ENCODE measurements around the gene DNAJC1.

The DNAJC1 gene

DNA sequence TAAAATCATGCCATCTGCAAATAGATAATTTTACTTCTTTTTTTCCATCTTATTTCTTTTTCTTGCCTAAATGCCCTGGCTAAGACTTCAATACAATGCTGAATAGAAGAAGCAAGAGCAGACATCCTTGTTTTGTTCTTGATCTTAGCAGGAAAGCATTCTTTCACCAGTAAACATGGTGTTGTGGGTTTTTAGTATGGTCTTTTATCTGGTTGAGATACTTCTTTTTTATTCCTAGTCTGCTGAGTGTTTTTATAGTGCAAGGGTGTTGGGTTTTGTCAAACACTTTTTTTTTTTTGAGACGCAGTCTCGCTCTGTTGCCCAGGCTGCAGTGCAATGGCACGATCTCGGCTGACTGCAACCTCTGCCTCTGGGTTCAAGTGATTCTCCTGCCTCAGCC, 232.3 kb downstream of the DNAJC1 start:
- no peak for DNase-seq (ENCODE audit: extremely low read depth, low read depth)
- H3K4me3 ChIP-seq (replicated peaks; ENCODE audit: low read depth, low read length), result no peak overlapping the region
- TF ChIP-seq, protein P1, sequence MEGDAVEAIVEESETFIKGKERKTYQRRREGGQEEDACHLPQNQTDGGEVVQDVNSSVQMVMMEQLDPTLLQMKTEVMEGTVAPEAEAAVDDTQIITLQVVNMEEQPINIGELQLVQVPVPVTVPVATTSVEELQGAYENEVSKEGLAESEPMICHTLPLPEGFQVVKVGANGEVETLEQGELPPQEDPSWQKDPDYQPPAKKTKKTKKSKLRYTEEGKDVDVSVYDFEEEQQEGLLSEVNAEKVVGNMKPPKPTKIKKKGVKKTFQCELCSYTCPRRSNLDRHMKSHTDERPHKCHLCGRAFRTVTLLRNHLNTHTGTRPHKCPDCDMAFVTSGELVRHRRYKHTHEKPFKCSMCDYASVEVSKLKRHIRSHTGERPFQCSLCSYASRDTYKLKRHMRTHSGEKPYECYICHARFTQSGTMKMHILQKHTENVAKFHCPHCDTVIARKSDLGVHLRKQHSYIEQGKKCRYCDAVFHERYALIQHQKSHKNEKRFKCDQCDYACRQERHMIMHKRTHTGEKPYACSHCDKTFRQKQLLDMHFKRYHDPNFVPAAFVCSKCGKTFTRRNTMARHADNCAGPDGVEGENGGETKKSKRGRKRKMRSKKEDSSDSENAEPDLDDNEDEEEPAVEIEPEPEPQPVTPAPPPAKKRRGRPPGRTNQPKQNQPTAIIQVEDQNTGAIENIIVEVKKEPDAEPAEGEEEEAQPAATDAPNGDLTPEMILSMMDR (IDR thresholded peaks at IDR 0.05; ENCODE audit: low read depth, low read length, missing control alignments), result no peak

DNA sequence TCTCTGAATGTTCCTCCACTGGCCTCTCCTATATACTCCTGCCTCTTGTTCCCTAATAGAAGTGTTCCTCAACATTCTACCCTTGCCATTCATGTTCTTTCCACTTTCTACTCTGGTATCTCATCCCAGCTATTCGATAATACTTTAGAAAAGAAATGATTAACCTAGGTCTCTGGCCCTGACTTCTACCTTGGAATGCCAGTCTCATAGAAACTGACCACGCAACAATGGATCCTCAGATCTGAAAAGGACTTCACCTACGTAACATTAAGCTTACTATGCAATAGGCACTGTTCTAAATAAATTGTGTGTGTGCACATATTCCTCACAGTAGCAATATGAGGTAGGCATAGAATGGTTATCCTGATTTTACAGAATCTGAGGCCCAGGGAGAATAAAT, 234.5 kb downstream of the DNAJC1 start:
- H3K4me3 ChIP-seq (replicated peaks; ENCODE audit: low read depth, low read length), result no peak overlapping the region
- TF ChIP-seq, protein P1 (IDR thresholded peaks at IDR 0.05; ENCODE audit: low read depth, low read length, missing control alignments), result no peak
- DNase-seq (ENCODE audit: extremely low read depth, low read depth), result no peak

DNA sequence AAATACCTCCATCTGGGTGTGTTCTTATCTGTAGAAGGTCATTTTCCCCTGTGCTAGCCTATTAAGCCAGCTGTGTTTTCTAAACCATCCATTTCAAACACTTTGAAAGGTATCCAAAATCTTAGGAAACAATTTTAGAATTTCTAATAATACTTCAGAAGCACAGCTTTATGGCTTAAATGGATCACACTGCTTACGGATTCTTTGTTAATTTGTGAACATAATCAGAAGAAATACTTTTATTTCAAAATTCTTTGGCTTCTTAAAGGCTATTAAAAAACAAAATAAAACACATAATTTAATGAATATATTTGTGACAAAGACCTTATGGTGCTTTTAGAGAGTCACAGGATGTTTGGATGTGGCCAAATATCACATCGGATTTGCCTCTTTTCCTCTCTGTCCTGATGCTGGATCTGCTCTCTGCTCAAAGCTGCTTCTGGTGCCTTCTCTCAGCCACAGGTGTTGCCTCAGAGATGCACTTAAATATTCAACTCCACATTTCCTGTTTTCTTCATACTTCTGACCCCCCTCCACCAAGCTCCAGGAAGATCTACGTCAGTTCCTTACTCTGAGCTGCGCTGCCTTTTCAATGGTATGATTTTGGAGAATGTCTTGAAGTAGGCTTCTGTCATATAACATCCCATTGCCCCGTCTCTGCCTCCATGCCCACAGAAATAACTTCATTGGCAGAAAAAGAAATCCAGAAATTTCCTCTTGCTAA, 238.9 kb downstream of the DNAJC1 start:
- DNase-seq (ENCODE audit: extremely low read depth, low read depth), result no peak
- TF ChIP-seq, protein P1 (IDR thresholded peaks at IDR 0.05; ENCODE audit: low read depth, low read length, missing control alignments), result no peak
- no peak overlapping the region for H3K4me3 ChIP-seq (replicated peaks; ENCODE audit: low read depth, low read length)

DNA sequence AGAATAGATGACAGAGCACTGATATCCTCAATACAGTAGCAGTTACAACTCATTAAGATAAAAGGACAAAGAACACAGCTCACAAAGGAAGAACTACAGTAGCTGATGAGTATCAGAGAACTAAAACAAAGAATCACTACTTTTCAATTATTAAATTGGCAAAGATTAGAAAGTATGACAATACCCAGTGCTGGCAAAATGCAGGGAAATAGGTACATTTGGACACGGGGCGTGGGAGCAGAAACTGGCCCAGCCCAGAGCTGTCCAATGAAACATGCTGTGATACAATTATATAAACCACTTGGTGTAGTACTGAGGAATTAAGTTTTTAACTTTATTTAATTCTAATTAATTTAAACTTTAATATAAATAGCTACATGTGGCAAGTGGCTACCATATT, 243.2 kb downstream of the DNAJC1 start:
- DNase-seq (ENCODE audit: extremely low read depth, low read depth), result no peak
- TF ChIP-seq, protein P1 (IDR thresholded peaks at IDR 0.05; ENCODE audit: low read depth, low read length, missing control alignments), result no peak

DNA sequence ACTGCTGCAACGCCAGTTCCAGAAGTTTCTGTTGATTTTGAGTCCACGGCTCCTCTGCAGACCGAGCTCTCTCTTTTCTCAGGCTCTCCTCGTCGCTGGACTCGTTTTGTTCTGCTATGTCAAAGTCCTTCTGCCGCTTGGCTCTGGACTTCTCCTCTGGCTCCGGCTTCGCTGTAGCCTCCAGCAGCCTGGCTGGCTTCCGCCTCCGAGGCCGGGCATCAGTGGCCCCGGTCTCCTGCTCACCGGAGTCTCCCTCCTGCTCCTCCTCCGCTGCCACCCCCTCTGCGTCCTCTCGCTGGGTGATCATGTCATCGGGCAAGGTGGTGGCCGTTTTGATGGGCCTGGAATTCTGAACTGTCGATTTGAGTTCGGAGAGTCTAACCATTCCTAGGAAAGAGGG, 244.3 kb downstream of the DNAJC1 start:
- no peak overlapping the region for H3K4me3 ChIP-seq (replicated peaks; ENCODE audit: low read depth, low read length)
- TF ChIP-seq, protein P1 (IDR thresholded peaks at IDR 0.05; ENCODE audit: low read depth, low read length, missing control alignments), result no peak
- no peak for DNase-seq (ENCODE audit: extremely low read depth, low read depth)

More for the DNA sequence above, 243.2 kb downstream of the DNAJC1 start:
- H3K4me3 ChIP-seq (replicated peaks; ENCODE audit: low read depth, low read length), result no peak overlapping the region

DNA sequence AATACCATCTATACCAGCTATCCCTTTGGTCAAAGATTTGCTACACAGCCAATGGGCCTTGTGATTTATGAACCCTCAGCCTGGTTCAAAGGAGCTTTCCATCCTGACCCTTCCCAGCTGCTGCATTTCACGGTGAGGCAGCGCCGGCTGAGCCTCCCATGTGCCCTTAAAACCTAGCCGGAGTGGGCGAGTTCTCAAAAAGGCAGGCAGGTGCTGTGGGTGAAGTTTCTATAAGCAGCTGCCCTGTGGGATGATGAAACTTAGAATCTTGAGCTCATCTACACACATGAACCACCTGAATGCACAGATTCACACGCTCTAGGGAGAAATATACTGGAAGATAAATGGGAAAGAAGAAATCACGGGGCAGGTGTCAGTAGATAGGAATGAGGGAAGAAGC, 244.8 kb downstream of the DNAJC1 start:
- DNase-seq (ENCODE audit: extremely low read depth, low read depth), result no peak
- H3K4me3 ChIP-seq (replicated peaks; ENCODE audit: low read depth, low read length), result no peak overlapping the region
- TF ChIP-seq, protein P1 (IDR thresholded peaks at IDR 0.05; ENCODE audit: low read depth, low read length, missing control alignments), result no peak

DNA sequence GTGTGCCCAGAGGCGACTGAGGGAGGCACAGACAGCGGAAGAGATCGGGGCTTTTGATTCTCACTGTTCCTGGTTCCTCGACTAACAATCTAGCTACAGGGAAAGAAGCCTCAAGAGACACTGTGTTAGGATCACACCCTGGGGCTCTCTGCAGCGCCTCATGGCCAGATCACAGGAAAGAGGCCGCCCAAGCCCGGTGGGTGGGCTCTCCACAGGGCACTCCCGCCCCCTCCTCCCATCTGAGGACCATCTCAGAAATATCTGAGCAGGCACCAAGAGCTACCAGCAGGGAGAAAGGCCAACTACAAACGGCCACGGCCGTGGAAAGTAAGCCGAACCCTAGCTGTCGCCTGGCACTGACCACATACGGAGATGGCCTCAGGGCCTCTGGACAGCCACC, 245.3 kb downstream of the DNAJC1 start:
- H3K4me3 ChIP-seq (replicated peaks; ENCODE audit: low read depth, low read length), result no peak overlapping the region
- TF ChIP-seq, protein P1 (IDR thresholded peaks at IDR 0.05; ENCODE audit: low read depth, low read length, missing control alignments), result no peak
- DNase-seq (ENCODE audit: extremely low read depth, low read depth), result no peak
